Smooth muscle cell (in vitro differentiated cells): ENCODE measurements around the gene PISD. TPM values are rescaled to one million over a fixed set of nuclear protein-coding genes. Genes with fewer than 3 reads are reported as not detected.
A peak's percentile ranks its signal among the peaks of the same experiment; 100 is the strongest.

Experiments
- DNase-seq: peaks from one replicate; lab custom pipeline; 2025; ENCODE audit not compliant: unreplicated experiment; lab: John Stamatoyannopoulos, UW
- H2AFZ ChIP-seq: fragments of 200-600 bp; sonication (generic); 2 replicates; pipeline ENCODE4 v1.6.0; 2016; ENCODE audit warnings: antibody characterized with exemption, low read depth, mild to moderate bottlenecking
- H3F3A ChIP-seq: fragments of 200-600 bp; sonication (generic); 2 replicates; pipeline ENCODE4 v1.6.0; 2017; ENCODE audit warnings: antibody characterized with exemption, low read depth
- H3K27ac ChIP-seq: fragments of 200-600 bp; sonication (generic); 2 replicates; pipeline ENCODE4 v1.5.1; 2016; ENCODE audit warnings: low read depth, mild to moderate bottlenecking
- H3K27me3 ChIP-seq: fragments of 200-600 bp; sonication (generic); 2 replicates; pipeline ENCODE4 v1.6.1; 2016; ENCODE audit warnings: low read depth, mild to moderate bottlenecking
- H3K36me3 ChIP-seq: fragments of 200-600 bp; sonication (generic); 2 replicates; pipeline ENCODE4 v1.5.1; 2016; ENCODE audit warnings: low read depth
- H3K4me1 ChIP-seq: fragments of 200-600 bp; sonication (generic); 2 replicates; pipeline ENCODE4 v1.5.1; 2016; ENCODE audit warnings: low read depth
- H3K4me2 ChIP-seq: fragments of 200-600 bp; sonication (generic); 2 replicates; pipeline ENCODE4 v1.6.0; 2016; ENCODE audit warnings: mild to moderate bottlenecking
- H3K4me3 ChIP-seq: fragments of 200-600 bp; sonication (generic); 2 replicates; pipeline ENCODE4 v1.5.1; 2016; ENCODE audit warnings: mild to moderate bottlenecking
- H3K79me2 ChIP-seq: fragments of 200-600 bp; sonication (generic); 2 replicates; pipeline ENCODE4 v1.6.0; 2016; ENCODE audit warnings: low read depth, mild to moderate bottlenecking
- H3K9ac ChIP-seq: fragments of 200-600 bp; sonication (generic); 2 replicates; pipeline ENCODE4 v1.6.0; 2016; ENCODE audit warnings: low read depth
- H3K9me3 ChIP-seq: fragments of 200-600 bp; sonication (generic); replicated peaks from 2 replicates; pipeline ENCODE4 v1.5.1; 2016; ENCODE audit warnings: low read depth
- H4K20me1 ChIP-seq: fragments of 200-600 bp; sonication (generic); 2 replicates; pipeline ENCODE4 v1.6.0; 2016; ENCODE audit warnings: low read depth
- CTCF ChIP-seq: fragments of 200-600 bp; sonication (generic); IDR thresholded peaks from 2 replicates; pipeline ENCODE4 v1.5.1; 2017; ENCODE audit warnings: borderline replicate concordance, mild to moderate bottlenecking, antibody characterized with exemption; ENCODE audit not compliant: insufficient read depth, poor library complexity, severe bottlenecking
- WGBS: methylation state at CpG from one replicate; pipeline ENCODE4 v1.1.7; 2016; ENCODE audit warnings: low lambda C conversion rate; 5-methylcytosine and 5-hydroxymethylcytosine counted together
- polyA plus RNA-seq: library from polyadenylated mRNA; unstranded; fragments of >200 nt; fragmentation: Nextera tagmentation; extraction: Ambion mirVana; gene quantifications from 2 replicates; pipeline ENCODE4 v1.2.1, GENCODE V29; 2016
- total RNA-seq: library from RNA; depleted of rRNA; stranded (reverse); fragments of >200 nt; gene quantifications from 2 replicates; pipeline ENCODE4 v1.2.3, GENCODE V29; 2014

Gene PISD
- total and polyA plus RNA-seq, 2 experiments from 2014 or later, result 15.3 to 31.6 TPM

GRCh38 chr22:31628969-31629708 is 32.9 kb downstream of the PISD start:
- Histone ChIP-seq H3F3A (no peaks in the 10 kb centered on the region), H3K4me1 (peaks cover 20% of the 10 kb centered on the region), H3K27ac (no peak overlapping the region), H3K4me3 (no peak overlapping the region), H3K9ac (no peak overlapping the region), H3K4me2 (peak overlapping the region; percentile 98), H2AFZ (no peak overlapping the region), H3K79me2 (peaks cover 55% of the 10 kb centered on the region), H3K9me3 (no peaks in the 10 kb centered on the region), H3K27me3 (no peaks in the 10 kb centered on the region), H3K36me3 (no peaks in the 10 kb centered on the region), H4K20me1 (peaks cover 73% of the 10 kb centered on the region)
- DNase-seq, result no peak
- no peak for TF ChIP-seq CTCF
- WGBS, result 95% methylated on average over 14 of the region's 17 CpGs

- H3K4me1 ChIP-seq, result peaks cover 20% of the 10 kb centered on the region
- H3F3A ChIP-seq, result no peaks in the 10 kb centered on the region
- no peak overlapping the region for H3K27ac ChIP-seq
- H3K9me3 ChIP-seq, result no peaks in the 10 kb centered on the region
- H2AFZ ChIP-seq, result no peak overlapping the region
- peaks cover 63% of the 10 kb centered on the region for H3K79me2 ChIP-seq
- H3K27me3 ChIP-seq, result no peaks in the 10 kb centered on the region
- no peaks in the 10 kb centered on the region for H3K36me3 ChIP-seq
- peaks cover 75% of the 10 kb centered on the region for H4K20me1 ChIP-seq
- H3K4me2 ChIP-seq, result no peak overlapping the region
- no peak for TF ChIP-seq CTCF
- no peak for DNase-seq
- no peak overlapping the region for H3K9ac ChIP-seq
- 97% methylated on average over 1 of the region's 1 CpG for WGBS
- no peak overlapping the region for H3K4me3 ChIP-seq
These were observed 33.7 kb downstream of the PISD start for GRCh38 chr22:31628362-31628761.

- WGBS, result 96% methylated on average over 8 of the region's 8 CpGs
- TF ChIP-seq CTCF, result no peak
- H3K4me3 ChIP-seq, result no peak overlapping the region
- H3K9me3 ChIP-seq, result no peaks in the 10 kb centered on the region
- peaks cover 86% of the 10 kb centered on the region for H4K20me1 ChIP-seq
- peaks cover 20% of the 10 kb centered on the region for H3K4me1 ChIP-seq
- no peak for DNase-seq
- no peaks in the 10 kb centered on the region for H3K27me3 ChIP-seq
- H3K9ac ChIP-seq, result no peak overlapping the region
- H3K4me2 ChIP-seq, result no peak overlapping the region
- H3F3A ChIP-seq, result no peaks in the 10 kb centered on the region
- no peak overlapping the region for H3K27ac ChIP-seq
- peaks cover 69% of the 10 kb centered on the region for H3K79me2 ChIP-seq
- no peak overlapping the region for H2AFZ ChIP-seq
- H3K36me3 ChIP-seq, result no peaks in the 10 kb centered on the region
These were observed 34.7 kb downstream of the PISD start for GRCh38 chr22:31627223-31627731.
